ENCODE data around the gene CYP51A1.
"Not testable (repeated sequence)": the region's sequence is repeated elsewhere in the genome, so short reads cannot be mapped to it uniquely, and the experiment has no call there.

Gene CYP51A1

GRCh38 chr7:92131093-92131492 is 3.2 kb downstream of the CYP51A1 start:
- DNase-seq (ENCODE audit: low read depth), result no peak

DNA sequence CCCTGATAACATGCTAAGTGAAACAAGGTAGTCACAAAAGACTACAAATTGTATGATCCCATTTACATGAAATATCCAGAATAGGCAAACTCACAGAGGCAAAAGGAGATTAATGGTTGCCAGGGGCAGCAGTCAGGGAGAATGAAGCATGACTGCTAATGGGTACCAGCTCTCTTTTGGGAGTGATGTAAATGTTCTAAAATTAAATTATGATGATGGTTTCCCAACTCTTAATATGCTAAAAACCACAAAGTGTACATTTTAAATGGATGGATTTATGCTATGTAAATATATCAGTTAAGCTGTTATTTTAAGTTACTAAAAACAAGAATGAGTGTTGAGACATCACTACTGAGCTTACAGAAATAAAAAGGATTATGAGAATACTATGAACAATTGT is 12.6 kb downstream of the CYP51A1 start:
- no peak for DNase-seq (ENCODE audit: low read depth)

DNA sequence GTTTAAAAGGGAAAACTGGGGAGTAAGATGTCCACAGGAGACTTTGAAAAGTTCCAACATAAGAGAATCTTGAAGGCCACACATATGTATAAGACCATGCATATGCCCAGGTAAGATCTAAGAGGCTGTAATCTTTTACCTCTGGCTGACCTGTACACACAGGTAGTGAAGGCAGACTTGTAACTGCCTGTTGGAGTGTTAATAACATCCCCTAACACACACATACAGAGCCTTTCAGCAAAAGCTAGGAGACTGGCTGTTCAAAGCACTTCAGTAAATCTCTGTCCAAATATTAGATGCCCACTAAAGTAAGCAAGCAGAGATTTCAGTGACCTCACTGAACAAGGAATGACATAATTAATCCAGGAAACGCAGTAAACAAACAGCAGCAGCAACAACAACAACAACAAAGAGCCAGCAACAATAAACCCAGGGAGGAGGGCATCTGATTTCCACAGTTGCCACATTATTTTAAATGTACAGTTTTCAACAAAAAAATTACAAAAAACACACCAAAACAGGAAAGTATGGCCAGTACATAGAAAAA is 15.0 kb downstream of the CYP51A1 start:
- no peak for DNase-seq (ENCODE audit: low read depth)

- DNase-seq (ENCODE audit: low read depth), result no peak
Measured at GRCh38 chr7:92116949-92117348, 17.3 kb downstream of the CYP51A1 start.

DNA sequence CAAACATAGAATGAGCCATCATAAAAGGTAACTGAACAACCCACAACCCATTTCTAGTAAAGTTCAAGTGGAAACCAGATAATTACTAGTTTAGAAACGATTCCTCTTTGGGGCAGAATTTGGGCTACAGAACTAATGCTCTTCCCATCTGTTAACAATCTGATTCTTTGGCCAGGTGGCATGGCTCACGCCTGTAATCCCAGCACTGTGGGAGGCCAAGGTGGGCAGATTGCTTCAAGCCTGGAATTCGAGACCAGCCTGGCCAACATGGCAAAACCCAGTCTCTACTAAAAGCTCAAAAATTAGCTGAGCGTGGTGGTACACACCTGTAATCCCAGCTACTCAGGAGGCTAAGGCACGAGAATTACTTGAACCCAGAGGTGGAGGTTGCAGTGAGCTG is 18.5 kb downstream of the CYP51A1 start:
- no peak for DNase-seq (ENCODE audit: low read depth)

DNA sequence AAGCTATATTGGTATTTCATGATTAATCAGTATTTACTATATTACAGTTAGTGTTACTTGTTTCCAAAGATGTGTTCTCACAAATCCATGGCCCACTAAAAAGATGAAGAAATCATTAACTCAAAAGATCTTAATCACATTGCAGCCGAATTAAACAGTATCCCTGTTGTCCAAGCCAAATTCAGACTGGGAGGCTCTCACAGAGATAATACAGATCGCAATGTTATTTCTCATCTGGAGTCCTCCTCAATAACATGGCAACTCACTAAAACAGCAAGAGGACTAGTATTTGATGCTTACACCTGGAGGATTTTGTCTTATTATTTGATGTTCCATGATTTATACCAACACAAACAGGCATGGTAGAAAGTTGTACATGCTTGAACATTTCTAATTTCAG is 23.4 kb downstream of the CYP51A1 start:
- no peak for DNase-seq (ENCODE audit: low read depth)

- no peak for DNase-seq (ENCODE audit: low read depth)
Measured at GRCh38 chr7:92108821-92109220, 25.5 kb downstream of the CYP51A1 start.

DNA sequence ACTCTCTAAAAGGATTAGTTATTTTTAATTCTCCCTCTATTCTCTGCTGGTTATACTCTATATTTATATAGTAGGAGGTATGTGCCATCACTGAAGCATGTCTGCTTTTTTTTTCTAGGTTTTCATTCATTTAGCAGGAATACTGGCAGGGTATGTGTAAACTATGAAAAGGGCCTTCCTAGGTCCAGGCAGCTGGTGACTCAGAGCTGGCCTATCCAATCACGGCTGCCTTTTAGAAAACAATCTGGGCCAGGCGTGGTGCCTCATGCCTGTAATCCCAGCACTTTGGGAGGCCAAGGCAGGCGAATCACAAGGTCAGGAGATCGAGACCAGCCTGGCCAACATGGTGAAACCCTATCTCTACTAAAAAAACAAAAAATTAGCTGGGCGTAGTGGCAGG is 31.4 kb downstream of the CYP51A1 start:
- not testable (repeated sequence) for DNase-seq (ENCODE audit: low read depth)

GRCh38 chr7:92100534-92100933 is 33.7 kb downstream of the CYP51A1 start:
- DNase-seq (ENCODE audit: low read depth), result no peak

DNA sequence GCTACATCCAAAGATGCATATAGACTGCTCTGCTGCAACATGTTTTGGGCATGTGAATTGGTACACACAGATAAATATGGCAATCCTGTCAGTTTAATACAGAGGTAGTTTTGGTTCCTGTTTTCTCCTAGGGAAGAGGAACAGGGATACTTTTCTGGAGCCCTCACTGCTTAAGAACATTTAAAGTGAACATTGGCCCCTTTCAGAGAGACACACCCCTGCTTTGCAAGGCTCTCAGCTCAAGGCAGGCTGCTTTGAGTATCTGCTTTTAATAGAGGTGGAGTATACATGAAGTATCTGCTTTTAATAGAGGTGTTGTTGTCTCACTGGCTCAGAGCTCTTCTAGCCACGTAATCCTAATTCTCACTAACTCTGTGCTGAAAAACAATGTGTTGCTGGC is 38.9 kb downstream of the CYP51A1 start:
- no peak for DNase-seq (ENCODE audit: low read depth)

- no peak for DNase-seq (ENCODE audit: low read depth)
Measured at GRCh38 chr7:92092210-92092609, 42.1 kb downstream of the CYP51A1 start.

DNA sequence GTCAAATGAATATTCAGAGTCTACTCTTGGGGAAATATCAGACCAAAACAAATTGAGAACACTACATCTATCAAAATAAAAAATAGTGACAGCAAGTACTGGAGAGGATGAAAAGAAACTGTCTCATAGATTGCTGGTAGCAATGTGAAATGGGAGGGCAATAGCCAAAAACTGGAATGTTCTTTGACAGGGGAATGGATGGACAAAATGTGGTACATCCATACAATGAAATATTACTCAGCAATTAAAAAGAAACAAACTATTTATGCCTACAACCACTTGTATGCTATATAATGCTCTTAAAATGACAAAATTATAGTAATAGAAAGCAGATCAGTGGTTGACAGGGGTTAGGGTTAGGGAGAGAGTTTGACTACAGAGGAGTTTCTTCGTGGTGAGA is 46.0 kb downstream of the CYP51A1 start:
- DNase-seq (ENCODE audit: low read depth), result no peak

GRCh38 chr7:92083922-92084321 is 50.4 kb downstream of the CYP51A1 start:
- DNase-seq (ENCODE audit: low read depth), result not testable (repeated sequence)

GRCh38 chr7:92076509-92076908 is 57.8 kb downstream of the CYP51A1 start:
- DNase-seq (ENCODE audit: low read depth), result no peak

GRCh38 chr7:92075455-92076158 is 58.7 kb downstream of the CYP51A1 start:
- no peak for DNase-seq (ENCODE audit: low read depth)

GRCh38 chr7:92072708-92073107 is 61.6 kb downstream of the CYP51A1 start:
- DNase-seq (ENCODE audit: low read depth), result no peak

DNA sequence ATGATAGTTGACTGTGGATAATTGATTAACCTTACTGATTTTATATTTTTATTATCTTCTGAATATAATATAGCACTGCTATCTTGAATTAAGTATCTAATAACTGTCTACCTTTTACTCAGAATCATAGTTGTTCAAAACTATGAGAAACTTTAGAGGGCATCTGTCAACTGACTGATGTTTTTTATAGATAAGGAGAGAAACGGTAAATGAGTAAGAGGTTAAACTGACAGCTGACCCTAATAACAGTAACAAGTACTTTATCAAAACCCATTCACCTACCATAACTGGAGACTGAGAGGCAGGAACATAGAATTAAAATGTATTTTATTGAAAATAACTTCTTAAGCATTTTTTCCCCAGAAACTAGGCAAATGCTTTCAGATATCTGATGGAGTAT is 62.2 kb downstream of the CYP51A1 start:
- no peak for DNase-seq (ENCODE audit: low read depth)

GRCh38 chr7:92071032-92071431 is 63.2 kb downstream of the CYP51A1 start:
- no peak for DNase-seq (ENCODE audit: low read depth)

- no peak for DNase-seq (ENCODE audit: low read depth)
Measured at GRCh38 chr7:92064438-92065029, 69.7 kb downstream of the CYP51A1 start.

Measured in HS-27A (cell line).